Neuronal stem cell (in vitro differentiated cells): Measurements from ENCODE around the gene CST7.
"Not testable (repeated sequence)": the region's sequence is repeated elsewhere in the genome, so short reads cannot be mapped to it uniquely, and the experiment has no call there.

ENCODE experiments used
- DNase-seq: peaks from one replicate; pipeline ENCODE4 v3.0.0-alpha.2; 2013; ENCODE audit warnings: low spot score
- H2AFZ ChIP-seq: one replicate; pipeline ENCODE4 v1.6.1; 2013; ENCODE audit warnings: mild to moderate bottlenecking, low read length, inconsistent platforms
- H2AK5ac ChIP-seq: 2 replicates; pipeline ENCODE4 v1.6.1; 2013; ENCODE audit warnings: low read depth, mild to moderate bottlenecking, inconsistent platforms, low read length, moderate library complexity, mixed read lengths
- H2BK120ac ChIP-seq: 2 replicates; pipeline ENCODE4 v1.6.1; 2013; ENCODE audit warnings: low read depth, mild to moderate bottlenecking, inconsistent platforms, low read length, moderate library complexity, mixed read lengths
- H2BK12ac ChIP-seq: one replicate; pipeline ENCODE4 v1.6.1; 2013; ENCODE audit warnings: low read length, inconsistent platforms
- H2BK15ac ChIP-seq: 2 replicates; pipeline ENCODE4 v1.6.1; 2013; ENCODE audit warnings: mild to moderate bottlenecking, low read length, inconsistent platforms, mixed read lengths
- H2BK5ac ChIP-seq: one replicate; pipeline ENCODE4 v1.6.1; 2013; ENCODE audit warnings: inconsistent platforms, mild to moderate bottlenecking, low read length, moderate library complexity
- H3K14ac ChIP-seq: one replicate; pipeline ENCODE4 v1.6.1; 2013; ENCODE audit warnings: low read length, inconsistent platforms
- H3K18ac ChIP-seq: 2 replicates; pipeline ENCODE4 v1.6.1; 2013; ENCODE audit warnings: low read length, inconsistent platforms
- H3K23ac ChIP-seq: 2 replicates; pipeline ENCODE4 v1.6.1; 2013; ENCODE audit warnings: low read depth, mild to moderate bottlenecking, mixed read lengths, low read length, inconsistent platforms; ENCODE audit not compliant: poor library complexity
- H3K27ac ChIP-seq: replicated peaks from 3 replicates; pipeline ENCODE4 v1.5.1; 2013; ENCODE audit warnings: low read length, inconsistent platforms
- H3K27me3 ChIP-seq, 3 experiments: 2 replicates each; pipeline ENCODE4 v1.6.1; 2013; ENCODE audit warnings: low read length in 3 of 3, mild to moderate bottlenecking in 2 of 3, inconsistent platforms in 1 of 3, low read depth in 1 of 3, mixed read lengths in 1 of 3, moderate library complexity in 1 of 3; ENCODE audit not compliant: control insufficient read depth in 3 of 3, insufficient read depth in 3 of 3
- H3K36me3 ChIP-seq, 2 donors: replicated peaks in 1 of 2; 2 replicates each; pipeline ENCODE4 v1.6.1; 2013; ENCODE audit warnings: low read length in 2 of 2; ENCODE audit not compliant: control insufficient read depth in 2 of 2, insufficient read depth in 2 of 2
- H3K4ac ChIP-seq: 2 replicates; pipeline ENCODE4 v1.6.1; 2013; ENCODE audit warnings: inconsistent platforms, mild to moderate bottlenecking, low read length, moderate library complexity
- H3K4me1 ChIP-seq, 2 donors: 1 replicate in 1 of 2; 2 replicates in 1 of 2; pipeline ENCODE4 v1.6.1; 2013; ENCODE audit warnings: low read length in 2 of 2, low read depth in 1 of 2; ENCODE audit not compliant: control insufficient read depth in 2 of 2, insufficient read depth in 1 of 2
- H3K4me2 ChIP-seq: one replicate; pipeline ENCODE4 v1.6.1; 2013; ENCODE audit warnings: mild to moderate bottlenecking, low read length, inconsistent platforms; ENCODE audit not compliant: insufficient read depth, poor library complexity, severe bottlenecking
- H3K4me3 ChIP-seq, 2 donors: 2 replicates each; pipeline ENCODE4 v1.5.1; 2013; ENCODE audit warnings: low read length in 2 of 2, mild to moderate bottlenecking in 2 of 2, inconsistent platforms in 1 of 2, moderate library complexity in 1 of 2
- H3K79me1 ChIP-seq: one replicate; pipeline ENCODE4 v1.6.1; 2013; ENCODE audit warnings: low read depth, mild to moderate bottlenecking, inconsistent platforms, low read length, moderate library complexity
- H3K9ac ChIP-seq: one replicate; pipeline ENCODE4 v1.6.1; 2013; ENCODE audit warnings: mild to moderate bottlenecking, low read depth, low read length, inconsistent platforms; ENCODE audit not compliant: poor library complexity
- H3K9me3 ChIP-seq, 2 donors: replicated peaks in 1 of 2; 2 replicates each; pipeline versions ENCODE3 to v1.6.1; 2013; ENCODE audit warnings: low read length in 2 of 2, mild to moderate bottlenecking in 2 of 2, inconsistent platforms in 1 of 2, low read depth in 1 of 2, mixed read lengths in 1 of 2, moderate library complexity in 1 of 2; ENCODE audit not compliant: control insufficient read depth in 2 of 2, insufficient read depth in 1 of 2
- H4K8ac ChIP-seq: one replicate; pipeline ENCODE4 v1.6.1; 2013; ENCODE audit warnings: low read depth, mild to moderate bottlenecking, inconsistent platforms, low read length, moderate library complexity
- H4K91ac ChIP-seq: one replicate; pipeline ENCODE4 v1.6.1; 2013; ENCODE audit warnings: low read length, low read depth, mild to moderate bottlenecking, inconsistent platforms; ENCODE audit not compliant: poor library complexity
- WGBS, 2 donors: extraction: QIAGEN DNeasy Blood & Tissue Kit; methylation state at CpG; one replicate each; pipeline ENCODE4 v1.1.7; 2013; ENCODE audit warnings: missing lambda C conversion rate in 2 of 2, mixed read lengths in 1 of 2; ENCODE audit not compliant: insufficient read length in 2 of 2, insufficient replicate concordance in 1 of 2; ENCODE audit errors: extremely low coverage in 2 of 2; 5-methylcytosine and 5-hydroxymethylcytosine counted together

The CST7 gene

DNA sequence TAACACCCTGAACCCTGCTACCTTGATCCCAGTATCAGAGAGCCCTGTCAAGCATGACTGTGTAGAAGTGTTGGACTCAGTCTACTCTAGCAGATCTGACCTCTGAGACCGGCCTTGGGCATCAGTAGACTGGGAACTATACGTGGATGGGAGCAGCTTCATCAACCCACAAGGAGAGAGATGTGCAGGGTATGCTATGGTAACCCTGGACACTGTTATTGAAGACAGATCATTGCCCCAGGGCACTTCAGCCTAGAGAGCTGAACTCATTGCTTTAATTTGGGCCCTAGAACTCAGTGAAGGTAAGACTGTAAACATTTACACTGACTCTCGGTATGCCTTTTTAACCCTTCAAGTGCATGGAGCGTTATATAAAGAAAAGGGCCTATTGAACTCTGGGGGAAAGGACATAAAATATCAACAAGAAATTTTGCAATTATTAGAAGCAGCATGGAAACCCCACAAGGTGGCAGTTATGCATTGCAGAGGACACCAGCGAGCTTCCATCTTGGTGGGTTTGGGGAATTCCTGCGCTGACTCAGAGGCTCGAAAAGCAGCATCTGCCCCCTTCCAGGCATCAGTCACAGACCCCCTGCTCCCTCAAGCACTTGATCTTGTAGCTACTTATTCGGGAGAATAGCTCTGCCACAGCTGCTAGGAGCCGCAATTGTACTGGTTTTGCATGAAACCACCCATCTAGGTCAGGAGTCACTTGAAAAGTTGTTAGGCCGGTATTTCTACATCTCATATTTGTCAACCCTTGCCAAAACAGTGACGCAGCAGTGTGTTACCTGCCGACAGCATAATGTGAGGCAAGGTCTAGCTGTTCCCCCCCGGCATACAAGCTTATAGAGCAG, 19.0 kb upstream of the CST7 start:
- not testable (repeated sequence) for H3K4me3 ChIP-seq, DNase-seq
- WGBS, 2 donors: no CpG with 5 or more reads among the region's 13 CpGs

DNA sequence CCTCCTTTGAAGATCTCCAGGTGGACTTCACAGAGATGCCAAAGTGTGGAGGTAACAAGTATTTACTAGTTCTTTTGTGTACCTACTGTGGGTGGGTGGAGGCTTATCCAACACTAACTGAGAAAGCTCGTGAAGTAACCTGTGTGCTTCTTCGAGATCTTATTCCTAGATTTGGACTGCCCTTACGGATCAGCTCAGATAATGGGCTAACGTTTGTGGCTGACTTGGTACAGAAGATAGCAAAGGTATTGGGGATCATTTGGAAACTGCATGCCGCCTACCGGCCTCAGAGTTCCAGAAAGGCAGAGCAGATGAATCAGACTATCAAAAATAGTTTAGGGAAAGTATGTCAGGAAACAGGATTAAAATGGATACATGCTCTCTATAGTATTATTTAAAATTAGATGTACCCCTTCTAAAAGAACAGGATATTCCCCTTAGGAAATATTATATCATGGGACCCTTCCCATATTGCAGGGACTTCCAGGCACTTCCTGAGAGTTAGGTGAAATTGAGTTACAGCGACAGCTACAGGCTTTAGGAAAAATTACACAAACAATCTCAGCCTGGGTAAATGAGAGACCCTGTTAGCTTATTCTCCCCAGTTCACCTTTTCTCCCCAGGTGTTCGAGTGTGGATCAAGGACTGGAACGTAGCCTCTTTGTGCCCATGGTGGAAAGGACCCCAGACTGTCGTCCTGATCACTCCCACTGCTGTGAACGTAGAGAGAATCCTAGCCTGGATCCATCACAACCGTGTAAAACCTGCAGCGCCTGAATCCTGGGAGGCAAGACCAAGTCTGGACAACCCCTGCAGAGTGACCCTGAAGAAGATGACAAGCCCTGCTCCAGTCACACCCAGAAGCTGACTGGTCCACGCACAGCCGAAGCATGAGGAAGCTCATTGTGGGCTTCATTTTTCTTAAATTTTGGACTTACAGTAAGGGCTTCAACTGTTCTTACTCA, 18.1 kb upstream of the CST7 start:
- H3K4me3 ChIP-seq, H3K9me3 ChIP-seq, H4K8ac ChIP-seq, H3K4me2 ChIP-seq, H4K91ac ChIP-seq, H2AK5ac ChIP-seq, H2BK15ac ChIP-seq, H3K27me3 ChIP-seq, DNase-seq, H3K4me1 ChIP-seq, H2BK12ac ChIP-seq, H2BK120ac ChIP-seq, H3K36me3 ChIP-seq, H3K4ac ChIP-seq, H3K18ac ChIP-seq, H3K23ac ChIP-seq, H3K27ac ChIP-seq, H3K14ac ChIP-seq, H3K79me1 ChIP-seq, H2BK5ac ChIP-seq, H2AFZ ChIP-seq, H3K9ac ChIP-seq: not testable (repeated sequence)
- WGBS, 2 donors: no CpG with 5 or more reads among the region's 15 CpGs

More for the DNA sequence above, 19.0 kb upstream of the CST7 start:
- not testable (repeated sequence) for H3K14ac ChIP-seq, H4K8ac ChIP-seq, H3K23ac ChIP-seq, H3K36me3 ChIP-seq, H3K27ac ChIP-seq, H3K4me1 ChIP-seq, H2BK5ac ChIP-seq, H3K18ac ChIP-seq, H2BK15ac ChIP-seq, H2BK12ac ChIP-seq, H2AK5ac ChIP-seq, H3K79me1 ChIP-seq, H3K4me2 ChIP-seq, H2BK120ac ChIP-seq, H3K27me3 ChIP-seq, H3K4ac ChIP-seq, H3K9ac ChIP-seq, H2AFZ ChIP-seq, H4K91ac ChIP-seq, H3K9me3 ChIP-seq

DNA sequence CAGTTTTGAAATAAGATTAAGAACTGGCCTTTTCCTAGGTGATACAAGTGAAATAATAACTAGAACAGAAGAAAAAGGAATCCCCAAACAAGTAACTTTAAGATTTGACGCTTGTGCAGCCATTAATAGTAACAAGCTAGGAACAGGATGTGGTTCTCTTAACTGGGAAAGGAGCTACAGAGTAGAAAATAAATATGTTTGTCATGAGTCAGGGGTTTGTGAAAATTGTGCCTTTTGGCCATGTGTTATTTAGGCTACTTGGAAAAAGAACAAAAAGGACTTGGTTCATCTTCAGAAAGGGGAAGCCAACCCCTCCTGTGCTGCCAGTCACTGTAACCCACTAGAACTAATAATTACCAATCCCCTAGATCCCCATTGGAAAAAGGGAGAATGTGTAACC, 17.2 kb upstream of the CST7 start:
- not testable (repeated sequence) for H3K23ac ChIP-seq, DNase-seq, H2BK15ac ChIP-seq, H3K4me2 ChIP-seq, H2AK5ac ChIP-seq, H3K9me3 ChIP-seq, H3K14ac ChIP-seq, H2AFZ ChIP-seq, H3K4me1 ChIP-seq, H2BK120ac ChIP-seq, H4K91ac ChIP-seq, H3K18ac ChIP-seq, H3K4ac ChIP-seq, H3K4me3 ChIP-seq, H3K9ac ChIP-seq, H3K27ac ChIP-seq, H3K27me3 ChIP-seq, H2BK12ac ChIP-seq, H3K79me1 ChIP-seq, H4K8ac ChIP-seq, H2BK5ac ChIP-seq, H3K36me3 ChIP-seq
- WGBS, 2 donors: no CpG with 5 or more reads among the region's 1 CpG
